ENCODE measurements around the gene TAC1.

DNA sequence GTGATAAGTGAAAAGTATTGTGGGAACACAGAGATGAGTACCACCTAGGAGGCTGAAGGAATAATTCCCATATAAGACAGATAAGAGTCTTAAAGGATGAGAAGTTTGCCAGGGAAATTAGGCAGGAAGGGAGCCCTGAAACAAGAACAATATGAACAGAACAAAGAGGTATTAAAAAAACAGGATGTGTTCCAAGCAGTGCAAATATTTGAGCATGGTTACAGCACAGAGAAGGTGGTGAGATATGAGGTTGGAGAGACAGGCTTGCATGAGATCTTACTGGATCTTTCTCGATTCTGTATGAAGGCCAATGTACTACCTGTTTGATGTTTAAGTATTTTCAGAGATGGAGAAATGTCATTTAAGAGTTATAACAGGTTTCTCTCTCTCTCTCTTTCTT, 20.3 kb downstream of the TAC1 start:
- TF ChIP-seq CTCF (IDR thresholded peaks at IDR 0.05) (no peak), POLR2A (IDR thresholded peaks at IDR 0.05) (no peak)

Data from uterus (tissue), 2 donors.